GM21423 (cell line): ENCODE data around the gene TREX2.

Source experiments
- ATAC-seq: cut with Tn5 transposase; IDR thresholded peaks from one replicate; pipeline ENCODE4 v1.9.1; 2021; ENCODE audit warnings: mild to moderate bottlenecking, moderate library complexity; ENCODE audit not compliant: unreplicated experiment

The TREX2 gene, protein sequence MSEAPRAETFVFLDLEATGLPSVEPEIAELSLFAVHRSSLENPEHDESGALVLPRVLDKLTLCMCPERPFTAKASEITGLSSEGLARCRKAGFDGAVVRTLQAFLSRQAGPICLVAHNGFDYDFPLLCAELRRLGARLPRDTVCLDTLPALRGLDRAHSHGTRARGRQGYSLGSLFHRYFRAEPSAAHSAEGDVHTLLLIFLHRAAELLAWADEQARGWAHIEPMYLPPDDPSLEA

DNA sequence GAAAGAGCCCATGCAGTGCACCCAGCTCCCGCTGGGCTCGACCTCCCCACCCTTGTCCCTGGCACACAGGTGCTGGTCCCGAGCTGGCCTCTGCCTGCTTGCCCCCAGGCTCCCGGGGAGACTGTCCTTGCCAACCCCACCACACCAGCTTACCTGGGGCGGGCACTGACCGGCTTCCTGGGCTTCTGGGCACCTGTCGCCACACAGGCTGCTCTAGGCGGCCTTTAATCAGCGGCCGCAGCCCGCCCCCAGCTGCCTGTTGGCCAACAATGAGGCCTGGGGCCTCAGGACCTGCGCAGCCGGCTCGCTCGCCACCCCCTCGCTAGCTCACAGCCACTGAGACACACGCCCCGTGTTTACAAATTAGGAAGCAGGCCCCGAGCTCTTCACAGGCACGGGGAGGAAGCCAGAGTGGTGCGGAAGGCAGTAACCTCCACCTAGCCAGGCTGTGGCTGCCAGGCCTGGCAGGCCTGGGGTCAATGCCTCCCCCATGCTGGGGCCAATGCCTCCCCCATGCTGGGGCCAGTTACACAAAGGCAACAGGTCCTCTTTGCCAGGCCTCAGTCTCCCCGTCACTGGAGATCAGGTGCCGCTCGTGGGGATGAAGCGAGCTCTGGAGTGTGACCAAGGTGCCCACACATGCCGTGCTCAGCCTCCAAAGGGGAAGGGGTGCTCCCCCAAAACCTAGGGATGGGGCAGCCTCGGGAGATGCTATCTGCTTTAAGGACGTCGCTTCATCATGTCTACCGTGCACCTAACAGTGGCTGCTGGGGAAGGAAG is at the start of gene TREX2:
Gene TREX2 (minus strand): TSS at position 201 of the 780 bp plus-strand sequence. CDS start 626 bp downstream, outside the sequence.
- no peak for ATAC-seq

- ATAC-seq = no peak
These were observed 49.5 kb upstream of the TREX2 start for GRCh38 chrX:153495362-153495751.

DNA sequence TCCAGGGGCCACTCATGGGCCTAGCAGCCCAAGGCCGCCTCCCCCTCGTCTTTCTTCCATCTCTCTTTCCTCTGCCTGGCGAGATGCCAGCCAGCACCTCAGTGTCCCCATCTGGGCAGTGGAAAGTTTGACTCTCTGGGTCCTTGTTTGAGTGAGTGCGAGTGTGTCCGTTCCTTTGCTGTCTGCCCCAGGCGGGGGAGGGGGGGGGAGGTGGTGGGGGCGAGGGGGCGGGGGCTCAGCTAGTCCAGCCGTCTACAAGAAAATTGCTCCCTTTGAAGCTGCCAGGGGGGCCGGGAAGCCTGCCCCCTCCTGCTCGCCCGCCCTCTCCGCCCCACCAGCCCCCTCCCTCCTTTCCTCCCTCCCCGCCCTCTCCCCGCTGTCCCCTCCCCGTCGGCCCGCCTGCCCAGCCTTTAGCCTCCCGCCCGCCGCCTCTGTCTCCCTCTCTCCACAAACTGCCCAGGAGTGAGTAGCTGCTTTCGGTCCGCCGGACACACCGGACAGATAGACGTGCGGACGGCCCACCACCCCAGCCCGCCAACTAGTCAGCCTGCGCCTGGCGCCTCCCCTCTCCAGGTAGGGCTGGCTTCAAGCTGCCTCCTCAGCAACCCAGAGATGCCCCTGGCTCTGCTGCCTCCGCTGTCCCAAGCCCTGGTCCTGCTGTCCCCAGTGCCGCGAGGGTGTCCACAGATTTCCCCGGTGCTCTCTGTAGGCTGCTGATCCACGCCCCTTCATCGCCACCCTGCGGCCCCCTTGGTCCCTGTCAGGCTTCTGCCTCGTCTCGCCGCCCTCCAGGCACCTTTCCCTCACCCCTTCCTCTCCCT is 48.9 kb upstream of the TREX2 start, which contains the start of gene BGN:
Gene BGN (plus strand): TSS at position 440 of the 821 bp plus-strand sequence. CDS start 9,652 bp downstream, outside the sequence.
- ATAC-seq = no peak

DNA sequence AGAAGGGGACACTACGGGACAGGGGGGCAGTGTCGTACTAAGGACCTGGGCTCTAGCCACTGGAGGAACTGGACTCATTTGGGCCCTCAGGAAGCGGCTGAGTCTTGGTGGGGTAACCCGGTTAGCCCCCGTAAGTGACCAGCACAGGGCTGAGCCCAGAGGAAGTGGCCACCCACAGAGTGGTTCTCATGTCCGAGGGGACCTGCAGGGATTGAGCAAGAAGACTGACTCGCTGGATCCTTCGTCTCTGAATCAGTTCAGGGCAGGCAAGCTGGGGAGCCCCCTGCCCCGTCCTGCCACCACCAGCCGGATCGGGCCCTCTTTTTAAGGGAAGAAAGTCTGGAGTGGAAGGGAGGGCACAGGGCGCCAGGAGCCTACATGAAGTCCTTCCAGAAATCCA is 48.2 kb upstream of the TREX2 start:
- ATAC-seq = no peak

DNA sequence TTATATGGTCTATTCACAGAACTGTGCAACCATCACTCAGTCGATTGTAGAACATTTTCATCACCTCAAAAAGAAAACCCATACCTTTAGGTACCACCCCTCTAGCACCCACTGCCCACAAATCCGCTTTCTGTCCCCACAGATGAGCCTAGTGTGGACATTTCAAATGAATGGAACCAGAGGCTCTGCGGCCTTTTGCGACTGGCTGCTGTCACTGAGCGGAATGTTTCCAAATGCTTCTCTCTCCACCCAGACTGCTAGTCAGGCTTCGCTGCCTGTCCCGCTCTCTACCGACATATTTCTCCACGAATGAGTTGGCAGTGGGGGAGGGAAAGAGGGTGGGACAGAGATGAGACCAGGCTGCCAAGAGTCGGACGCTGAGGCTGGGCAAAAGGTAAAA is 47.2 kb upstream of the TREX2 start:
- no peak for ATAC-seq

DNA sequence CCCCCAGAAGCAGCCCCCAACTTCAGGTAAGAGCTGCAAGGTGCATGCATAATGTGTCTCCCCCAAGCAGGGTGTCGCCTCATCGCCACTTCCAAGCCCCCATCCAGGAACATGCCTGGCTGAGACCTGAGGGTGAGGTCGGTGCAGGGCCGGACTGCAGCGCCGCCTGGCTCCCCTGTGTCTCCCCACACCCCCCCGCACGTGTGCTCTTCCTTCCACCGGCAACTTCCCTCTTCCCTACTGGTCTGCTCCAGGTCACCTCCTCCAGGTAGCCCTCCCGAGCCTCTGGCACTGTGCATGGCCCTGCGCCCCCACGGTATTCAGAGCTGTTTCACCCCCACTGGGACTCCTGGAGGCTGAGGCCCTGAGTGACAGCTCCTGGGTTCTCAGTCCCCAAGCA is 46.7 kb upstream of the TREX2 start:
- no peak for ATAC-seq

- ATAC-seq = no peak
These were observed 46.1 kb upstream of the TREX2 start for GRCh38 chrX:153491918-153492317.

GRCh38 chrX:153491351-153491914 is 45.6 kb upstream of the TREX2 start:
- no peak for ATAC-seq

GRCh38 chrX:153490217-153490930 is 44.5 kb upstream of the TREX2 start:
- no peak for ATAC-seq

DNA sequence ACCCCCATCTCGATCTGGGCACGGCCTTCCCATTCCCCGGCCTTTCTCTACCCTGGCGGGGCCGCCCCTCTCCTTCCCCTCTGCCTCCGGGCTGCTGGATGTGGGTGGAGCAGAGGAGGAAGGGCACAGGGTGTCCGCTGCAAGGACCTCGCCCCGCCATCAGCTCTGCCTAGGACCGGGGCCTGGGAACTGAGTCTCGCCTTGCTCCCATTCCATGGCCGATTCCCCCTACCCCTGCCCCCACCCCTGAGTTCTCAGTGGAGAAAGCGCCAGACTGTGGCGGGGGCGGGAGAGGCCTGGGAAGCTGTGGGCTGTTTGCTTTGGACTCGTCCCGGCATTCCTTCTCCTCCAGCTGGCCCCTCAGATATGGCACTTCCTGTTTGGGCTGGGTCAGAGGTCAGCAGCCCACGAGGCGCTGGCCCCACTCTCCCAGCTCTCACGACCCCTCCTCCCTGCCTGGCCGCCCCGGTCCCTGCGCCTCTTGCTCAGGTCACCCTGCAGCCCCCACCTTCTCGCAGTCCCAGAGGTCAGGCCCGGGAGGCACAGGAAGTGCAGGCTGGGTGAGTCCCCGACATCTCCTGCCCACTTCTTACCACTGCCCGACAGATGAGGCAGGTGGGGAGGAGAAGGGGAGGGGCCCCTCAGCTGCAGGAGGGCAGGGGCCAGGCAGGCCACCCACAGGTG is 42.5 kb upstream of the TREX2 start:
- ATAC-seq = no peak

DNA sequence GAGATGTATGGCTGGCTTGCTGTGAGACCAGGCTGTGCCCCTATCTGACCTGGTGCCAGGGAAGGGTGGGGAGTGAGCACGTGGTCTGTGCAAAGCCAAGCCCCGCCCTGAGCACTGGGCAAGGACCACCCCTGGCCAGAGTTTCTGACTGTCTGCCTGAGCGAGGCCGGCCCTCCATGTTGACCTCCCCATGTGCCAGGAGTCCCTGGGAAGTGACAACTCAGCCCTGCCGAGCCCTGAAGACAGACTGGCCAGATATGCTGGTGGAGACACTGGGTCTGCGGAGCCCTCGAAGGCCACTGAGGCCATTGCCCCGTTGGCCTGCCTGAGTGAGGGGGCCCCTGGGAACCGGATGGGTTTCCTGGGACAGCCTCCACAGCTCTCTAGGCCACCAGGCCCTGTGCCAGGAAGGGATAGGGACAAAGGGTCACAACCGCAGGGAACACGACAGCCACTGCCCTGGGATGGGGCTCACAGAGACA is 41.8 kb upstream of the TREX2 start:
- ATAC-seq = no peak

DNA sequence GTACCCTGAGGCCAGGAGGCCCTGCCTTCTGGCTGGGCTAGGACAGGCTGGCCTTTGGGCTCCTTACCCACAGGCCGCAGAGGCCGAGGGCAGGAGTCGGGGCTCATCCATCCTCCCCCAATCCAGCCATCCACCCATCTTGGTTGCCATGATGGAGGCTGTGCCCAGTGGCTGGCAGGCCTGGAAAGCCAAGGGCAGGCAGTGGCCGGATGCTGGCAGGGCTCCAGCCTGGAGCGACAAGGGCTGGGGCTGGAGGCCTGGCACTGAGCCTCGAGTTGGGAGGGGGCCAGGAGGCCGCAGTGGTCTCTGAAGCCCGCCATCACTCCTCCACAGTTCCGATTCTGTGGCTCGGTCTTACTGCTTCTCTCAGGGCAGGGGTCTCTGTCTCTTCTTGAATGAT is 40.3 kb upstream of the TREX2 start:
- ATAC-seq = no peak

- ATAC-seq = no peak
These were observed 39.7 kb upstream of the TREX2 start for GRCh38 chrX:153485396-153486080.

DNA sequence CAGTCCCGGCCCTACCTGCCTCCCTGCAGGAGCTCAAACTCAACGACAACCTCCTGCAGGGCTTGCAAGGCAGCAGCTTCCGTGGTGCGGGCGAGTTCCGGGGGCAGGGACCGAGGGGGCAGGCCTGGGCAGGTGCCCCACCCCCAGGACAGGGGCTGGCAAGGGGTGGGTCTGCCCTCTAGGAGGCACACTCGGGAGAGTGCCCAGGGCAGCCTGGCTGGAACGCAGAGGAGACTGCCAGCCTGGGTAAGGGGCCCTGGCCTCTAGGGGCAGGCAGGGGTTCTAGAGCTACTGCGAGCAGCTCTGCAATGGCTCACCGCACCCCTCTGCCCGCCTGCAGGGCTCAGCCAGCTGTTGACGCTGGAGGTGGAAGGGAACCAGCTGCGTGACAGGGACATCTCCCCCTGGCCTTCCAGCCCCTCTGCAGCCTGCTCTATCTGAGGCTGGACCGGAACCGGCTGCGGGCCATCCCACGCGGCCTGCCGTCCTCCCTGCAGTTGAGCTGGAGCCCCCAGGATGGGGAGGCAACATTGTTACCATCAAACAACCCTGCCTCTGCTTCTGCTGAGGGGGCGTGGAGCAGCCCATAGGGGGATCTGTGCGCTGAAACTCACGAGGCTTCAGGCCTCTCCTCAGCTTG is 36.6 kb upstream of the TREX2 start:
- ATAC-seq = no peak

DNA sequence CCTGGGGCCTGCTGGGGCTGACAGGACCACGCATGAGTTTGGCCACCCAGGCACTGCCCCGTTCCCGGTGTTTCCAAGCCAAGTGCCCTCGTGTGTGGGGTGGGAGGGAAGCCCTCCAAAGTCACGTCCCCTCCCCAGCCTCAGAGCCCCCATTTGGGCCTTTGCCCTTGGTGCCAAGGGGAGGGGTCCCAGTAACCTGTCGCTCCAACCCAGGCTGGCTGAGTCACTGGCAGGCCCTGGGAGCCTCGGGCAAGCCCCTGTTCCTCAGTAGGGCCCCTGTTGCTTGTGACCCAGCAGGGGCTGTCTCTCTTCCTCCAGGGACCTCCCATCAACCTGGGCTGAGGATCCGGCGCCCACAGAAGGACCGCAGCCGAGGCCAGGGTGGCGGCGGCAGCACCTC is 35.2 kb upstream of the TREX2 start:
- ATAC-seq = no peak

- ATAC-seq = no peak
These were observed 32.9 kb upstream of the TREX2 start for GRCh38 chrX:153478746-153479145.

- no peak for ATAC-seq
These were observed 32.0 kb upstream of the TREX2 start for GRCh38 chrX:153477901-153478300.

- ATAC-seq = no peak
These were observed 31.6 kb upstream of the TREX2 start for GRCh38 chrX:153477364-153477857.
